Panc1 (cell line): Measurements from ENCODE around the gene CLRN3. TPM values are rescaled to one million over a fixed set of nuclear protein-coding genes. Genes with fewer than 3 reads are reported as not detected.

ENCODE experiments used
- ATAC-seq: fragments of 200-7000 bp; cut with Tn5 transposase; 2 replicates; pipeline ENCODE4 v1.9.1; 2020; ENCODE audit warnings: mild to moderate bottlenecking, moderate library complexity
- BruUV-seq: library from RNA; stranded (reverse); fragments of 400-500 nt; replicated peaks from 2 replicates; lab custom pipeline; 2021; lab: Mats Ljungman, UMichigan
- CTCF ChIA-PET: fragments of 300-600 bp; sonication (Branson Sonifier 250); formaldehyde crosslinking; loops from one replicate; lab custom pipeline; 2022; ENCODE audit warnings: antibody characterized with exemption; lab: Charles Lee
- POLR2A ChIA-PET: fragments of 300-600 bp; sonication (Branson Sonifier 250); formaldehyde crosslinking; loops from one replicate; lab custom pipeline; 2022; ENCODE audit warnings: antibody characterized with exemption; lab: Charles Lee
- DNase-seq: peaks from one replicate; pipeline ENCODE4 v3.0.0-alpha.2; 2010; ENCODE audit warnings: low read depth, low spot score
- H3K27ac ChIP-seq: 2 replicates; pipeline ENCODE4 v1.5.1; 2011; ENCODE audit warnings: mild to moderate bottlenecking, low read length, inconsistent platforms
- H3K27me3 ChIP-seq: fragments of 200-500 bp; sonication (Bioruptor generic); 2 replicates; pipeline ENCODE4 v1.6.0; 2014; ENCODE audit warnings: low read length, inconsistent platforms; ENCODE audit not compliant: control insufficient read depth, insufficient read depth
- H3K36me3 ChIP-seq: fragments of 200-500 bp; sonication (Bioruptor generic); 2 replicates; pipeline ENCODE4 v1.5.1; 2014; ENCODE audit warnings: inconsistent platforms, mild to moderate bottlenecking, low read length, moderate library complexity; ENCODE audit not compliant: control insufficient read depth, insufficient read depth
- H3K4me1 ChIP-seq: 2 replicates; pipeline ENCODE4 v1.5.1; 2011; ENCODE audit warnings: inconsistent platforms, mild to moderate bottlenecking, low read length, moderate library complexity; ENCODE audit not compliant: control insufficient read depth, insufficient read depth
- H3K4me3 ChIP-seq, 2 experiments: 2 replicates each; pipeline ENCODE4 v1.5.1; 2011 to 2012; ENCODE audit warnings: low read depth in 2 of 2, low read length in 2 of 2, mild to moderate bottlenecking in 2 of 2, inconsistent platforms in 1 of 2, moderate library complexity in 1 of 2
- H3K9me3 ChIP-seq: fragments of 200-500 bp; sonication (Bioruptor generic); 2 replicates; pipeline ENCODE4 v1.5.1; 2014; ENCODE audit warnings: low read depth, mild to moderate bottlenecking, inconsistent platforms, low read length, moderate library complexity; ENCODE audit not compliant: control insufficient read depth, insufficient read depth
- POLR2AphosphoS5 ChIP-seq: IDR thresholded peaks from 2 replicates; pipeline ENCODE4 v1.6.1; 2012; ENCODE audit warnings: mild to moderate bottlenecking, low read depth, low read length, moderate library complexity
- SIN3A ChIP-seq: IDR thresholded peaks from 2 replicates; pipeline ENCODE4 v1.6.1; 2012; ENCODE audit warnings: low read depth, mild to moderate bottlenecking, low read length, moderate library complexity, borderline replicate concordance; ENCODE audit not compliant: insufficient read depth
- TCF7L2 ChIP-seq: IDR thresholded peaks from 2 replicates; pipeline ENCODE4 v1.6.1; 2011; ENCODE audit warnings: mild to moderate bottlenecking, low read depth, low read length, inconsistent platforms
- in situ Hi-C: cut with HindIII; loops from 2 replicates; pipeline ENCODE4 v1.10.0; 2016; ENCODE audit warnings: low sequenced_read_pairs, low pct_unique_long_range_greater_than_20kb
- intact Hi-C: fragments of 100-400 bp; cut with micrococcal nuclease; formaldehyde crosslinking; loops from one replicate; pipeline ENCODE4 v1.10.0; 2022; ENCODE audit not compliant: unreplicated experiment
- total RNA-seq: library from RNA; stranded (reverse); gene quantifications from one replicate; pipeline ENCODE4 v1.2.1, GENCODE V29; 2021; ENCODE audit not compliant: unreplicated experiment
- TF ChIP-seq, protein P1 (sequence below): fragments of 450-650 bp; IDR thresholded peaks from 2 replicates; pipeline ENCODE4 v1.5.1; 2017; ENCODE audit warnings: mild to moderate bottlenecking
- TF ChIP-seq, protein P2 (sequence below), 2 experiments: IDR thresholded peaks; 2 replicates each; pipeline ENCODE4 v1.6.1; 2011 to 2012; ENCODE audit warnings: low read depth in 2 of 2, control low read depth in 1 of 2, low read length in 1 of 2, mild to moderate bottlenecking in 1 of 2, moderate library complexity in 1 of 2; ENCODE audit not compliant: insufficient read depth in 1 of 2

CLRN3 gene
- total RNA-seq, 1 experiment from 2014 or later: not detected

DNA sequence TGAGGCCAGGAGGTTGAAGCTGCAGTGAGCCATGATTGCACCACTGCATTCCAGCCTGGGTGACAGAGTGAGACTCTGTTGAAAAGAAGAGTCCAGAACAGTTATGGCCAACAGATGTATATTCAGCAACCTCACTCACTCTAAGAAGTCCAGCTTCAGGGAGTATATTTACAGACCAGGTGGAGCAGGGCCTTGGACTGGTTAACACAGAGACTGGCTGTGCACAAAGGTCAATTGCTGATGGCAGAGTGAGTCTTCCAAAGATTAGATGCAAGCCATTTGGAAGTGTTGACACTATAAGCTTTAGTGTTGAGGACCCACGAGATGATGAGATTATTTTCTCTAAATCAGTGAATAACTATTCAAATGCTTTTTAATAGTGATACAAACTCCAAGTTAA is 24.9 kb downstream of the CLRN3 start:
- ATAC-seq (no peak), DNase-seq (no peak)
- Histone ChIP-seq H3K4me1 (no peaks in the 10 kb centered on the region), H3K27me3 (peaks cover 2% of the 10 kb centered on the region; the same call in 1 of the 2 replicates), H3K27ac (no peak overlapping the region), H3K9me3 (no peaks in the 10 kb centered on the region; the same call in 1 of the 2 replicates), H3K36me3 (no peaks in the 10 kb centered on the region), H3K4me3 (no peak overlapping the region)
- BruUV-seq: no TSS peak
- CTCF ChIA-PET: no interaction called here
- TF ChIP-seq SIN3A (no peak), POLR2AphosphoS5 (no peak), TCF7L2 (no peak)
- TF ChIP-seq, protein P1, sequence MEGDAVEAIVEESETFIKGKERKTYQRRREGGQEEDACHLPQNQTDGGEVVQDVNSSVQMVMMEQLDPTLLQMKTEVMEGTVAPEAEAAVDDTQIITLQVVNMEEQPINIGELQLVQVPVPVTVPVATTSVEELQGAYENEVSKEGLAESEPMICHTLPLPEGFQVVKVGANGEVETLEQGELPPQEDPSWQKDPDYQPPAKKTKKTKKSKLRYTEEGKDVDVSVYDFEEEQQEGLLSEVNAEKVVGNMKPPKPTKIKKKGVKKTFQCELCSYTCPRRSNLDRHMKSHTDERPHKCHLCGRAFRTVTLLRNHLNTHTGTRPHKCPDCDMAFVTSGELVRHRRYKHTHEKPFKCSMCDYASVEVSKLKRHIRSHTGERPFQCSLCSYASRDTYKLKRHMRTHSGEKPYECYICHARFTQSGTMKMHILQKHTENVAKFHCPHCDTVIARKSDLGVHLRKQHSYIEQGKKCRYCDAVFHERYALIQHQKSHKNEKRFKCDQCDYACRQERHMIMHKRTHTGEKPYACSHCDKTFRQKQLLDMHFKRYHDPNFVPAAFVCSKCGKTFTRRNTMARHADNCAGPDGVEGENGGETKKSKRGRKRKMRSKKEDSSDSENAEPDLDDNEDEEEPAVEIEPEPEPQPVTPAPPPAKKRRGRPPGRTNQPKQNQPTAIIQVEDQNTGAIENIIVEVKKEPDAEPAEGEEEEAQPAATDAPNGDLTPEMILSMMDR: no peak
- TF ChIP-seq, protein P2, sequence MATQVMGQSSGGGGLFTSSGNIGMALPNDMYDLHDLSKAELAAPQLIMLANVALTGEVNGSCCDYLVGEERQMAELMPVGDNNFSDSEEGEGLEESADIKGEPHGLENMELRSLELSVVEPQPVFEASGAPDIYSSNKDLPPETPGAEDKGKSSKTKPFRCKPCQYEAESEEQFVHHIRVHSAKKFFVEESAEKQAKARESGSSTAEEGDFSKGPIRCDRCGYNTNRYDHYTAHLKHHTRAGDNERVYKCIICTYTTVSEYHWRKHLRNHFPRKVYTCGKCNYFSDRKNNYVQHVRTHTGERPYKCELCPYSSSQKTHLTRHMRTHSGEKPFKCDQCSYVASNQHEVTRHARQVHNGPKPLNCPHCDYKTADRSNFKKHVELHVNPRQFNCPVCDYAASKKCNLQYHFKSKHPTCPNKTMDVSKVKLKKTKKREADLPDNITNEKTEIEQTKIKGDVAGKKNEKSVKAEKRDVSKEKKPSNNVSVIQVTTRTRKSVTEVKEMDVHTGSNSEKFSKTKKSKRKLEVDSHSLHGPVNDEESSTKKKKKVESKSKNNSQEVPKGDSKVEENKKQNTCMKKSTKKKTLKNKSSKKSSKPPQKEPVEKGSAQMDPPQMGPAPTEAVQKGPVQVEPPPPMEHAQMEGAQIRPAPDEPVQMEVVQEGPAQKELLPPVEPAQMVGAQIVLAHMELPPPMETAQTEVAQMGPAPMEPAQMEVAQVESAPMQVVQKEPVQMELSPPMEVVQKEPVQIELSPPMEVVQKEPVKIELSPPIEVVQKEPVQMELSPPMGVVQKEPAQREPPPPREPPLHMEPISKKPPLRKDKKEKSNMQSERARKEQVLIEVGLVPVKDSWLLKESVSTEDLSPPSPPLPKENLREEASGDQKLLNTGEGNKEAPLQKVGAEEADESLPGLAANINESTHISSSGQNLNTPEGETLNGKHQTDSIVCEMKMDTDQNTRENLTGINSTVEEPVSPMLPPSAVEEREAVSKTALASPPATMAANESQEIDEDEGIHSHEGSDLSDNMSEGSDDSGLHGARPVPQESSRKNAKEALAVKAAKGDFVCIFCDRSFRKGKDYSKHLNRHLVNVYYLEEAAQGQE (IDR thresholded peaks at IDR 0.05; ENCODE audit: insufficient read depth in 1 of 2, low read depth in 2 of 2, low read length in 1 of 2): no peak
- in situ Hi-C loops: no loop called here
- intact Hi-C loops: no loop called here
- POLR2A ChIA-PET: no interaction called here

DNA sequence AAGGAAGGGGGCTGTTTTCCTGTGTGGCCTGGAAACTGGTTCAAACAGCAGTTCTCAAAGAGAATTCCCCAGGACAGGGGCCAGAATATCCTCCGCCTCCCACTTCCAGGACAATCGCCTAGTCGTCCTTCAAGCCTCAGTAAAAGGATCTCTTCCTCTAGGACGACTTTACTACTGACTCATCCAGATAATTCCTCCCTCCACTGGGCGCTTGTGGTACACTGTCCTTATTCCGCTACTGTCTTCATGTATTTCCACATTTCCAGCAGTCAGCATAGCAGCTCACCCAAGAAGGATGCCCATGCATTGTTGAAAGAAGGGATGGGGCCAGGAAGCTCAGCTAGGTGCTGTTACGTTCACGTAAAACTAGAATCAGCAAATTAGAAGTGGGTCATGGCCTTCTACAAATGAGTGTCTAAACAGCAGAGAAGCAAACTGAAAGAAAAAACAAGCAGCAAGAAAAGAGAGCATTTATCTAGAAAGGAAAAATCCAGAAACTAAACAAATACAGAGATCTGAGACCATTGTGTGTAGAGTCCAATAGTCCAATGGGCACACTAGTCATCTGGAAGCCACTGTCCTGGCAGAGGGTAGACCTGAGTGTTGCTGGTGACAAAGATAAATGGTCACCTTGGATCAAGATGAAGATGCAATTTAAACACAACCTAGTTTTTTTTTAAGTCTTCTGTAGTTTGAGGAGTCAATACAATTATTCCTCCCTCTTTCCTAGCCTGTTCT is 26.3 kb downstream of the CLRN3 start:
- ChIA-PET POLR2A (no interaction called here), CTCF (no interaction called here)
- no peak overlapping the region for H3K4me3 ChIP-seq
- ATAC-seq: no peak
- intact Hi-C loops (no loop called here), in situ Hi-C loops (no loop called here)
- BruUV-seq: no TSS peak
- no peak for DNase-seq
- no peak overlapping the region for H3K27ac ChIP-seq
- no peaks in the 10 kb centered on the region; the same call in 1 of the 2 replicates for H3K9me3 ChIP-seq
- TF ChIP-seq POLR2AphosphoS5 (no peak), TCF7L2 (no peak), SIN3A (no peak)
- TF ChIP-seq, protein P2 (IDR thresholded peaks at IDR 0.05; ENCODE audit: insufficient read depth in 1 of 2, low read depth in 2 of 2, low read length in 1 of 2): no peak
- no peaks in the 10 kb centered on the region for H3K36me3 ChIP-seq
- peaks cover 7% of the 10 kb centered on the region; the same call in 1 of the 2 replicates for H3K27me3 ChIP-seq
- no peaks in the 10 kb centered on the region for H3K4me1 ChIP-seq
